ENCODE measurements around the gene CLSTN2. TPM values are rescaled to one million over a fixed set of nuclear protein-coding genes. Genes with fewer than 3 reads are reported as not detected.

Gene CLSTN2
- total RNA-seq, 2 donors from 2014 or later = 22.2 to 28.0 TPM

DNA sequence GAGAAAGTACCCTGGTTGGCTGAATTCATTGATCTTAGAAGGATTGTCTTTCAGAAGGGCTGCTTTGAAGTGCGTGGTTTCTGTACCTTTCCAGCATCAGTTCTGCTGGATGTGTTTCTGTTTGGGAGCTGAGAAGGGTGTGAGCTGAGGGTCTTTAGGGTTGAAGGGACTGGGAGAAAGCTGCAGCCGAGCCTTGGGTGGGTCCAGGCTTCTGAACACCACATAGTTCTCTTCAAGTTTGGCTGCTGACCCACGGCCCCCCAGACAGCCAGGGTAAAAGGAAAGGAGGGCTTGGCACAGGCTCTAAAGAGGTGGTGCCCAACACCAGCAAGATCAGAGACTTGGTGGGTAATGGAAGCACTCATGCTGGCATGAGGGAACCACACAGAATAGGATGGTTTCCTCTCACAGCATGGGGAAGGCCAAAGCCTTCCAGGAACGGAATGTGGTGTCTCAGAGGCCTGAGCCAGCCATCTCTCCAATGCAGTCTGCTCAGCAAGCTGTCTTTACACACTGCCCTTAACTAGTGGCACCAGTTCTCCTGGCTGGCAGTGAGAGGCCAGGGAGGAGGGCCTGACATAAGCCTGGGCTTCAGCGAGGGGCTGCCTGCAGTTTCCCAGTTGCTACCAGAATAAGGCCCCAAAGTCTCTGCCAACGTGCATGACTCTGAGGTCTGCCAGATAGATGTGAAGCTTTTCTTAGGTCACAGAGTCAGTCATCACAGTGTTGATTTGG, 503.9 kb downstream of the CLSTN2 start:
- DNase-seq (ENCODE audit: low spot score) = no peak
- intact Hi-C loops (cut with DNase I) = no loop called here

DNA sequence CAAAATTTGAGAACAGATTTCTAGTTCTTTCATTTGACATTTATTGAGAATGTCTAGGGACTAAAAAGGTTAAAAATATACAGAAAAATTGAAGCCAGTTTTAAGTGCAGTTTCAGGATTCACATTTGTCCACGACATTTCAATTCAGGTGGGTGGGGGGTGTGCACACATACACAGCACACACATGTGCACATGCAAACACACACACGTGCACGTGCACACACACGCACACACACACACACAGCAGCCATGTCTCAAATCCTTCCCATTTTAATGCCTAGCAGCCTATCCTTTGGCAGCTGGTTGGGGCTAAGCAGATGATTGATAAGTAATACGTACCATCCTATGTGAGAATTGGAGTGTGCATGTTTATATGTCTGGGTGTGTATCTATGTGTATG, 504.5 kb downstream of the CLSTN2 start:
- no peak for DNase-seq (ENCODE audit: low spot score)
- intact Hi-C loops (cut with DNase I) = no loop called here

DNA sequence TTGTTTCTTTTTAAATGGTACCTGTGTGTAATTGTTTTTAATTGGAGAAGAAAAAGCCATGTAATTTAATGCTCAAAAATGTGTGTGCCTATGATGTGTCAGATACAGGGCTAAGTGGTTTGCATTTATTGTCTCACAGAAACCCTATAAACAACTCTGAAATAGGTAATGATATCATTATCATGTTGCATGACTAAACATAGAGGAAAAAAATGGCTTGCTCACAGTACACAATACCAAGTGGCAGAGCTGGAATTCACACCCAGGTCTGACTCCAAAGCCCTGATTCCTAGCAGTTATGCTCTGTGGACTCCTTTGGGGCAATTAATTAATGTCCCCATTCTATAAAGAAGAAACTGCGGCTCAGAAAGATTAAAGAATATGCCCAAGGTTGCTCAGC, 505.5 kb downstream of the CLSTN2 start:
- intact Hi-C loops (cut with DNase I) = no loop called here
- no peak for DNase-seq (ENCODE audit: low spot score)

DNA sequence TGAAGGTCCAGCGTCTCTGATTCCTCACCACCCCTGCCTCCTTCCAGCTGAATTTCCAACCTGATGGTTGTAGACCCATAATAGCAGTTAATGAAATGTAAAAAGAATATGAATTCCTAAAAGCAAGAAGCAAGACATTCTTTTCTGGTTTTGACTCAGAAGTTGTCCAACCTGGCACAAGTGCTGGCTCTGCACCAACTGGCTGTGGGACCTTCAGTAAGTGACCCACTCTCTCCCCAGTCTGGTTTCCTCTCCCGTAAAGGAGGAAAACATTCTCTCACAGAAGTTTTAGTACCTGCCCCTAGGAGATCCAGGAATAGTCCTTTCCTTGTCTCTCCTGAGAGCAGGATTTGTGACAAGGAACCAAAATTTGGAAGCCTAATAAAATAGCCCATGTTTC, 506.0 kb downstream of the CLSTN2 start:
- DNase-seq (ENCODE audit: low spot score) = no peak
- intact Hi-C loops (cut with DNase I) = no loop called here

DNA sequence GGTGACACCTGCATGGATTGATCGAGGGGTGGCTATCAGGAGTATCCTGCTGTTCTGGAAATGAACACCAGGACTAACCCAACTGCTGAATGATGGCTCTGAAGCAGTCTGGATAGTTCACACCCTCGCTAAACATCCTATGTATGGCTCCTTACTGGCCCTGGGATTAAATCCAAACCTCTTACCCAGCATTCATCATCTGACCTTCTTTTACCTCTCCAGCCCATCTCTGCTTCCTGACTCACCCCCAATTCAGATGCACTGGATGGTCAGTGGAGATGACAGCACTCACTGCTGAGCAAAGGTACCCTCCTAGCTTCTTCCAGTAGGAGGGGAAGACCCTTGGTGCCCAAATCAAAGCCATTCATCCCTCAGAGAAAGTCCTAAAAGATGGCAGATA, 507.6 kb downstream of the CLSTN2 start:
- intact Hi-C loops (cut with DNase I) = no loop called here
- no peak for DNase-seq (ENCODE audit: low spot score)

DNA sequence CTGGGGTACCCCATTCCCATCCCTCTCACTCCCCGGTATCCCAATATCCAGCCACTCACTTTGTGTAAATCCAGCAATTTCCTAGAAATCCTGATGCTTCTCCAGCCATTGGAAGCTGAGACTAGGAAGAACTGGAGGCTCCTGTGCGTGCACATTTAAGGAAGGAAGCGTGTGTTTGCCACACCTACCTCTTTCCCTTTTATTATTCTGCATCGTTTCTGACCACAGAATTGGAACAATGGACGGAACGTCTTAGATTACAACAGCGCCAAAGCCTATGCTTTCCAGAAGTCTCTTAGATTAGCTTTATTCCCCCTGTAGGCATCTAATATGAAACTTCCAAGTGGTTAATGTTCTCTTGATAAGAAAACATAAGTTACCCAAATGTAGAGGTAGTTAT, 508.1 kb downstream of the CLSTN2 start:
- intact Hi-C loops (cut with DNase I) = no loop called here
- no peak for DNase-seq (ENCODE audit: low spot score)

DNA sequence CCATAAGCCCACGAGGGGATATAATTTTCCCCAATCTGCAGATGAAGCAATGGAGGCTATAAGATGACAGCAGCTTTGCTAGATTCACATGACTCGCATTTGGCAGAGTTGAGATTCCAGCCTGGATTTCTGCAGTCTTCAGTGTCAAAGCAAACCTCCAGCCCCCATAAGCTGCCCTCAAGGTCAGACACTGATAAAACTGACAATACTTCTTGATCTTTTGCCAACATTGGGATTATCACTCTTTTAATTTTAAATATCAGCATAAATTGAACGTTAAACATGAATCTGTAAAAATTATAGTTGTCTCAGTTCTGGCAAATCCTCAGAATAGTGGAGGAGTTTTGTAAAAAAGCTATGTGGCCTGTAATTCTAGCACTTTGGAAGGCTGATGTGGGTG, 508.8 kb downstream of the CLSTN2 start:
- DNase-seq (ENCODE audit: low spot score) = no peak
- intact Hi-C loops (cut with DNase I) = no loop called here

DNA sequence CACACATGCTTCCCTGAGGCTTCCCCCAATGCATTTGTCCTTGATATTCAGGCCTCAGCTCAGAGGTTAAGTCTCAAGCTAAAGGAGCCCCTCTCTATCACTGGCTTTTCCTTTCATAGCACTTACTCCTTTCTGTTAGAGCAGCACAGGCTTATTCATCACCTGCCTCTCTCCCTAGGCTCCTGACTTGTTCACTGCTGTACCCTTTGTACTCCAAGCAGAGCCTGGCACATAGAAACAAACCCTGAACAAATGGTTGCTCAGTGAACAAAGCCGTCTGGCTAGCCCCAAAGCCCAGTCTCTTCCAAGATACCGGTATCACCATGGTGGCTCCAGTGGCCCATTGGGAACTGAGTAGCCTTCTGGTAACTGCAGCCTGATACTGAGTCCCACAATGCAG, 511.7 kb downstream of the CLSTN2 start:
- intact Hi-C loops (cut with DNase I) = no loop called here
- DNase-seq (ENCODE audit: low spot score) = no peak

DNA sequence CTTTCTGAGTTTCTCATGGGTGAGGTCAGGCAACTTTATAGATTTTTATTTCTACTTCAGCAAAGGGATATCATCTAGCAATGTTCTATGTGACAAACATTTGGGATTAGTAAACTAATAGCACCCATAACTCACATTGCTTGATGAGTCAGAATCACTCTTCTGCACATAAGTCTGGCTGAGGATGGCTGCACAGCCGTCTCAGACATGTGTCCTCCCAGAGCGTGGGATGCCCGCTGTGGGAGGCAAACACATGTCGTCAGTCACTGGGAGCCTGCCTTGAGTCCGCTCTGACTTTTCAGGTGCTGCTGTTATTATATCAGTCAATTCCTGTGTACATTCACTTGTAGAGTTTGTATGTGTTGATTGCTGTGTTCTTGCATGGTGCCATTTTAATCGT, 512.2 kb downstream of the CLSTN2 start:
- no peak for DNase-seq (ENCODE audit: low spot score)
- intact Hi-C loops (cut with DNase I) = no loop called here

DNA sequence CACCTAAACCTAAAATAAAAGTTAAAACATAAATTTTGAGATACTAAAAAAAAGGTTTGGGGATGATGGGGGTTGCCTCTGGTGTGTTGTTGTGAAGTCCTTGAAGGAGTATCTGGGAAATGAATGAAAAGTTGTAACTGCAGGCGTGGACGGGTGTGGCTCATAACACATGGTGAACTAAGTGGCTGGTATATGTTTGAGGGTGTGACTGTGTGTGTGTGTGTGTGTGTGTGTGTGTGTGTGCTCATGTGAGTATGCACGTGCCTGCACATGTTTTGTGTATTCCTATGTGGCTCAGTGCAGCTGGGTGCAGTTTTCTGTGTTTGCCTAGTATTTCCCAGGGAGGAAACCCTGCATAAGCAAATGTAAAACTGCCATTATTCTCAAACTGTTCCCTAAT, 513.0 kb downstream of the CLSTN2 start:
- DNase-seq (ENCODE audit: low spot score) = no peak
- intact Hi-C loops (cut with DNase I) = no loop called here

DNA sequence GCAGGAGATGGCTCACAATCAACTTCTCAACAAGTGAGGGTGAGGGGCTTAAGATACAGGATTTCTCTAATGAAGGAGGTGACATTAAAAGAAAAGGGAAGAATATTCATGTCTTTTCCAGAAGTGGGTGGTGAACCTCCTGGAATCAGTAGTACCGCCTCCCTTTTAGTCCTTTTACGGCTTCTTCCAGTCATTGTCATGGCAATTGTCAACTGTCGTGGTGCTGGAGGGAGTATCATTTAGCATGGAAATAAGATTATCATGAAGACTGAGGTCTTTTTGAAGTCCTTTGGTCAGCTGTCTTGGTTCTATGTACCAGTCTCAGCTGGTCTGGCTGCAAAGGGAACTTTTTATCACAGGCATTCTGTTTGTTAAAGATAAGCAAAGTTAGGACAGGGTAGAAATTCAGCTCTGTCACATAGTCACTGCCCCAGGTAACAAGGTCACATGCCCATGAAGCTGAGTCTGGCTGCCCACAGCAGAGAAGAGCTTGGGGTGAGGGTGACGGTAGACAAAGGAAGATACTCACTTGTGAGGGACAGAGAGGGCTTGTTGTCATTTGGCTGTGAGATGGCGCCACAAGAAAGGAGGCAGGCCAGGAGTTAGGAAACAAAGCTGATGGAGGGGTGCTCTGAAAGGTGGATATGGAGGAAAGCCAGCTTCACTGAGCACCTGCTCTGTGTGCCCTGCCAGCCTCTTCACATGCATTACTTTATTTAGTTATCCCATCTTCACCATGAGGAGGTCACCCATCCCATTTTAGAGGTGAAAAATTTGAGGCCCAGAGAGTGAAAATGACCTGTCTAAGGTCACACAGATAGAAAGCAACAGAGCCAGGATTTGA, 514.6 kb downstream of the CLSTN2 start:
- no peak for DNase-seq (ENCODE audit: low spot score)
- intact Hi-C loops (cut with DNase I) = no loop called here

DNA sequence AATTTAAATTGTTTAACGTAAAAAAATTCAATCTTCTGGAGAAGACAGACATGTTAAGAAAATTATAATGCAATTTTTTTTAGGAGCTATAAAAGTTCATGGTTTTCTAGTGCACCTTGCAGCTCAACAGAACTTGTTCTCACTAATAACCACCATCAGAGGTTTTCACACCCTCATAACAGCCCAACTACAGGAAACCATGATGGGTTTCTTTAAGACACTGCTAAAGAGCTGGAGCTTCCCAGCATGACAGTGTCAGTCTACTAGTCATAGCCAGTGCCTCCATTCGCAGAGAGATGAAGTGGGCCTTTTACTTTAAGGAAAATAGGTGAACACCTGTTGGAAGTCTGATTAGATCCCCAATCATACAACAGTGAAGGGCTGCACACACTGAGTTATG, 518.8 kb downstream of the CLSTN2 start:
- DNase-seq (ENCODE audit: low spot score) = no peak
- intact Hi-C loops (cut with DNase I) = no loop called here

DNA sequence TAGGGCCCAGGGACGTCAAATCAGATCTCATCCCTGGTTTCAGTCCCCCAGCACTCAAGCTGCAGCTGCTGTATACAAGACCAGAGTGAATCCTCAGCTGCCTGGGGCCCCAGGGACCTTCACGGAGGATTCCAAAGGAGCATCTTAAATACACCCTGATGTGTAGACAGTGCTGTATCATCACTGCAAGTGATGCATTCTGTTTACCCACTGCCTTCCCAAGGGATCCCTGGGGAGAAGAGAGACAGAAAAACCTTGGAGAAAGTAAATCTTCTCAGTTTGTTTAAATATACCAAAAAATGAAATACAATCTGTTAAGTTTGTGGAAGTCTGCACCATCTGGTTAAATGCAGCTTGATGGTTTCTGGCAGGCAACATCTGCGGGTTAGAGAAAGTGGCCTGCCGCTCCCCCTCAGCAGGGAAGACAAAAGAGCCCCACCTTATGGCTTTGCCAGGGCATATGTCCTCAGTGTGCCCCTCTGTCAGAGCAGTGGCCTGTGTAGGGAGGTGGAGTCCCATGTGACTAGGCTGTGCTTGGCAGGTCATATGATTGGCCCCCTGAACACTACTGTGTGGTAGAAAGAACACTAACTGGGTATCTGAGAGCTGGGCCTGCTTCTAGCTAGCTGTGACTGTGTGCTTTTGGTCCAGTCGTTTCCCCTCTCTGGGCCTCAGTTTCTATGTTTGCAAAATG, 520.7 kb downstream of the CLSTN2 start:
- DNase-seq (ENCODE audit: low spot score) = no peak
- intact Hi-C loops (cut with DNase I) = no loop called here

DNA sequence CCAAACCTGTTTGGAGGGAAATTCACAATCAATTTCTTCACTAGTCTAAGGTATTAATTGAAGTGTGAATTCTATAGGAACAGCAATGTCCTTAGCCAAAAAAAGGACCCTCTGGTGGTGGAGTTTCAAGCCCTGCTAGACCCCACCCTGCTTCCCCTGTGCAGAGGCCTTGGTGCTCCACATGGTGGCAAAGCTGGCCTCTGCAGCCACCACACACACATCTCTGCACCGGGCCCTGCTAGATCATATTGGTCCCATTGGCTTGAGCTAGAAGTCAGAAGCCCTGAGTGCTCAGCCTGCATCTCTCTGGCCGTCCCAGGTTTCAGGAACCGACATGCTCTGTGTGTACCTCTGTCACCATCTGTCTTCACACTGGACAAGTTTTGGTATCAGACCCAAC, 522.0 kb downstream of the CLSTN2 start:
- intact Hi-C loops (cut with DNase I) = no loop called here
- no peak for DNase-seq (ENCODE audit: low spot score)

DNA sequence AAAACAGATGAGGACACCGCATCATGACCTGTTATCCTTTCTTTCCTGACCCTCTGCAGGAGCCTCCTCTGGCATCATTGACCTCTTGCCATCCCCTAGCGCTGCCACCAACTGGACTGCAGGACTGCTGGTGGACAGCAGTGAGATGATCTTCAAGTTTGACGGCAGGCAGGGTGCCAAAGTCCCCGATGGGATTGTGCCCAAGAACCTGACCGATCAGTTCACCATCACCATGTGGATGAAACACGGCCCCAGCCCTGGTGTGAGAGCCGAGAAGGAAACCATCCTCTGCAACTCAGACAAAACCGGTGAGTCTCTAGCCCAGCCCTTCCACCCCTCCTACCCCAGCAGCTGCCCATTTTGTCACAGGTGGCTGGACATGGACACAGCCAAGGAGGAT, 524.5 kb downstream of the CLSTN2 start:
- no peak for DNase-seq (ENCODE audit: low spot score)
- intact Hi-C loops (cut with DNase I) = no loop called here

DNA sequence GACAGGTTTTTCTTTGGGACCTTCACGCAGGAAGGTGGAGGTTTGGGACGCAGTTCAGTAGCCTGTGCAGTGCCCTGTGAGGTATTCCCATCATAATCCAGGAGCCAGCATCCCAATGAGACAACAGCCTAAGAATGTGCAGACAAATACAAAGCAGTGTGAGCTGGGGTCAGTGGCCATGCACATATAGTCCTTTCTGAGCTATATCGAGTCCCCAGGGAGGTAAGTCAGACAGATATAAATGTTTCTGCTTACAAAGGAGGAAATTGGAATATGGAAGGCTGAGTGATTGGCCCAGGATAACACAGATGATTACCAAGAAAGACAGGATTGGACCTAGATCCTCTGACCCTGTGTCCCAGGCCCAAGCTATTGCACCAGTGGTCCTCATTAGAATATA, 526.3 kb downstream of the CLSTN2 start:
- intact Hi-C loops (cut with DNase I) = no loop called here

DNA sequence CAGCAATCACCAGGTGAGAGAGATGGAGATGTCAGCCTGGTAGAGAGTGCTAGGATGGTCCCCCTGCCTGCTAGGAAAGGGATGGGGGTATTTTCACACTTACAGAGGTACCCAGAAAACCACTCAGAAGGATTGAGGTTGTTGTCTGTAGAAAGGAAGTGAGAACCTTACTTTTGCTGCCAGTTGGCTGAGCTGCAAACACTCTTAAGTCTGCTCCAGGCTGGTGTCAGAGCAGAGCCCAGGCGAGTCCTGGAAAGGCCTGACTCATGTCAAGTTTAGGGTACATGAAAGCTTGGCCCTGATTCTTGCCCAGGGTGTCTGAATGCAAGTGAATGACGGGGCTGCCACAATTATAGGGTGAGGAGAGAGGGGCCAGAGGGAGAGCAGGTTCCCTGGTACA, 528.4 kb downstream of the CLSTN2 start:
- intact Hi-C loops (cut with DNase I) = no loop called here

More for the DNA sequence above, 526.3 kb downstream of the CLSTN2 start:
- no peak for DNase-seq (ENCODE audit: low spot score)

DNA sequence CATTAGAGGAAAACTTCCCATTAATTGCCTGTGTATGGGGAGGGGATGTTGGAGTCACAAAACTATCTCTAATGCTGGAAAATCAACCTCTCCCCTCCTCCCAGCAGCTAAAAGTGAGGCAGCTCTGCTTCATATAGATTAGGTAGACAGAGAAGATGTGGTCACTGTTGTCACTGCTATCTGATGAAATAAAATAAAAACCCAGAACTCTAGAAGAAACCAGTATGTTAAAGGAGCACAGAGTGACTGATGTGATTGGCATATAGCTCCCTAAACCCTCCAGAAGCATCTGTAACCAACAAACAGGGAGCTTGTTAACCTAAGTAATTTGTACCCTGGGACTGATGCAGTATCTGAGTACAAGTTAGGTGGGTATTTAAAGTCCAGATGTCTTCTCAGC, 531.0 kb downstream of the CLSTN2 start:
- intact Hi-C loops (cut with DNase I) = no loop called here
- no peak for DNase-seq (ENCODE audit: low spot score)

More for the DNA sequence above, 528.4 kb downstream of the CLSTN2 start:
- no peak for DNase-seq (ENCODE audit: low spot score)

DNA sequence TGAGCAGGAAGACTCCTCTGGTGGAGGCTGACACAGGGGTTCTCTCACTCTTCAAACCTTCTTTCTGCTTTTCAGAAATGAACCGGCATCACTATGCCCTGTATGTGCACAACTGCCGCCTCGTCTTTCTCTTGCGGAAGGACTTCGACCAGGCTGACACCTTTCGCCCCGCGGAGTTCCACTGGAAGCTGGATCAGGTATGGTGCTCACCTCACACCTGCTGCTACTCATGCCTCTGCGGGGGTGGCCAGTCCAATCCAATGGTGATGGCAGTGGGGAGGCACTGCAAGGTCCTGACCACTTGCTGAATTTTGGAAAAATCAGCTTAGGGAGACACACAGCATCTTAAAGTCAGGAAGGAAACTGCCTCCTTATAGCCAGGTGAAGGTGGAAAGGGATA, 531.5 kb downstream of the CLSTN2 start:
- DNase-seq (ENCODE audit: low spot score) = no peak
- intact Hi-C loops (cut with DNase I) = no loop called here

DNA sequence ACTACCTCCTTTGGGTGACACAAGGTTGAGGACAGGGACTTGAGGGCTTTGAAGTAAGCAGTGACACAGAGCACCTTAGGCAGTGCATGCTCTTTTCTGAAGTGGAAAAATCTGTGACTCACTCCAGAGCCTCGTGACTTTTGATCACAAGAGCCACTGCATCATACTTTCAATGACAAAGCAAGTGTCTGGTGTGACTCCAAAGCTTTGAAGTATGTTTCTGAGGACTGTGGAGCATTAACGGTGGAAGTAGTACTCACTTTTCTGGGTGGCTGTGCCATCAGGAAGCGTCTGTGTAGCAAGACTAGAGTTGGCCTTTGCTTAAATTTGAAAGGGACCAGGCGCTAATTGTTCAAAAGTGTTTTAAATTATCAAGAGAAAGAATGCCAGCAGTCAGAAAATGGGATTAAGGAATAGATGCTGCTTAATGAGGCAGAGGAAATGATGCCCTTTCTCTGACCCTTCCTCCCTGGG, 532.2 kb downstream of the CLSTN2 start:
- intact Hi-C loops (cut with DNase I) = no loop called here
- DNase-seq (ENCODE audit: low spot score) = no peak

Data from posterior vena cava (tissue), 2 donors.